Right ventricle myocardium superior (tissue), 1 donor: ENCODE measurements around the gene KLC3. TPM values are rescaled to one million over a fixed set of nuclear protein-coding genes. Genes with fewer than 3 reads are reported as not detected.

ENCODE experiments used
- total RNA-seq: library from RNA; stranded (reverse); fragmentation: NEBNext Ultra II Directional; extraction: Animal tissue kit (Norgen Biotek cat#: 25700); gene quantifications from one replicate; pipeline ENCODE4 v1.2.1, GENCODE V29; 2021
- donor health status: DM: no; HTN: yes; CAD: no; lungs with severe emphysema.

KLC3 gene
- total RNA-seq, 1 donor from 2014 or later: not detected

Other genes with a start within 250 kb of the KLC3 start
- 13.7 TPM for gene PPP1R37, start 247.6 kb upstream of the KLC3 start, total RNA-seq
- gene NKPD1, start 179.8 kb upstream of the KLC3 start, total RNA-seq: not detected
- 15.0 TPM for gene TRAPPC6A, start 162.5 kb upstream of the KLC3 start, total RNA-seq
- gene BLOC1S3, start 162.0 kb upstream of the KLC3 start, total RNA-seq: 3.6 TPM
- 1.3 TPM for gene EXOC3L2, start 95.3 kb upstream of the KLC3 start, total RNA-seq
- 19.7 TPM for gene MARK4, start 89.5 kb upstream of the KLC3 start, total RNA-seq
- 6,434 TPM for gene CKM, start 17.9 kb upstream of the KLC3 start, total RNA-seq
- gene ERCC2, start 29.8 kb downstream of the KLC3 start, total RNA-seq: 11.2 TPM
- gene PPP1R13L, start 64.3 kb downstream of the KLC3 start, total RNA-seq: 207 TPM
- 7.7 TPM for gene POLR1G, start 65.9 kb downstream of the KLC3 start, total RNA-seq
- gene ERCC1, start 83.2 kb downstream of the KLC3 start, total RNA-seq: 163 TPM
- gene FOSB, start 127.2 kb downstream of the KLC3 start, total RNA-seq: 0.51 TPM
- gene RTN2, start 156.3 kb downstream of the KLC3 start, total RNA-seq: 29.9 TPM
- gene PPM1N, start 157.7 kb downstream of the KLC3 start, total RNA-seq: 0.75 TPM
- gene VASP, start 166.7 kb downstream of the KLC3 start, total RNA-seq: 42.9 TPM
- 22.8 TPM for gene OPA3, start 244.1 kb downstream of the KLC3 start, total RNA-seq